Measurements from ENCODE around the gene MYL12B.
A peak's percentile ranks its signal among the peaks of the same experiment; 100 is the strongest.
"Not testable (repeated sequence)": the region's sequence is repeated elsewhere in the genome, so short reads cannot be mapped to it uniquely, and the experiment has no call there.

The MYL12B gene

DNA sequence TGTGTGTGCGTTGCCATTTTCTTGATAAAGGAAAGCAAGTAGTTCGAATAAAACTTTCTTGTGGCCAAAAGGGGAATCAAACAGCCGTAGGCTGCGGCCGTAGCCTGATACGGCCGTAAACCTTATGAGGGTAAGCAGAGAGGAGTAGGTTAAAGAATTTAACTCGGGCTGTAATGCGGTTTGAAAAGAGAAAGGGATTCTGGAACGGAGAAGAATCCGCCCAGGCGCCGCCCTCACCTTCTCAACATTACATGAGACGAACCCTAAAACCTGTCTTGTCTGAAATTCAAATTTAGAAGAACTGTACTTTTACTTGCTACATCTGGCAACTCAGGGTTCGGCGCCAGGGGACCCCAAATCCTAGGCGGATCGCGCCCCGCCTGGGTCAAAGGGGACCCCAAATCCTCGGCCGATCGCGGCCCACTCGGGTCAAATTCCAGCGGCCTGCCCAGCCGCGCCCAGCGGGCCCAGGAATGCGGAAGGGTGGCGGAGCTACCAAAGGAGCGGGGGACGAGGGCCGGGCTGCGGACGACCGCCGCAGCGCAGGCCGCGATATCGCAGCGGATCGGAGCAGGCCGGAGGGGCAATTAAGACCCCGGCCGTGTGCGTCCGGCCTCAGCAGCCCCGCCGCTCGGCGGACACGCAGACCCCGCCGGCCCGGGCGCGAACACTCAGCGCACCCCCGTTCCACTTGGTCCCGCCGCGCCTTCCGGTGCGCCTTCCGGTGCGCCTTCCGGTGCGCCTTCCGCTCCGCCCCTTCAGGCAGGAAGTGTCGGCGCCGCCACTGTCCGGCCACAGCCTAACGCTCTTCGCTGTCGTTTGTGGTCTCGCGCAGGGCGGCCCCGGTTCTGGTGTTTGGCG, at the start of gene MYL12B:
Gene MYL12B, plus strand, starts transcription at position 761 of the 861 bp plus-strand sequence. CDS start 10,766 bp downstream, outside the sequence.
- peak; percentile 81 for DNase-seq

DNA sequence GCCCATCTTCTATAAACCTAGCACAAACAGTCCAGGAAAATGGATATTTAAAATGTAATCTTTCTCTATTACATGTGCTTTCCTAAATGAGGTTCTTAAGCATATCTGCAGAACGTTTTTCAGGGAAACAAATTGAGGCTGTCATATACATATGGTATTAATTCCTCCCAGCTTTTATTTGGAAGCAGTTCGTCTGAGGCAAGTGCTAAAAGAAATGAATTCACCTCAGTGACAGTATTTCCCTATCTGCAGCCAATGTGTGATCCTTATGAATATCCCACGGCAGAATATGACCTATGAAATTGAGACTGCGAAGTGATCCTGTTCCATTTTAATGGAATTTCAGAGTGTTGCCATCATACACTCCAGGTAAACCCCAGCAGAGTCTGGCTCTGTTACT, 49.3 kb upstream of the MYL12B start:
- DNase-seq: no peak

- DNase-seq: no peak
These were observed 48.5 kb upstream of the MYL12B start for GRCh38 chr18:3213300-3214059.

DNA sequence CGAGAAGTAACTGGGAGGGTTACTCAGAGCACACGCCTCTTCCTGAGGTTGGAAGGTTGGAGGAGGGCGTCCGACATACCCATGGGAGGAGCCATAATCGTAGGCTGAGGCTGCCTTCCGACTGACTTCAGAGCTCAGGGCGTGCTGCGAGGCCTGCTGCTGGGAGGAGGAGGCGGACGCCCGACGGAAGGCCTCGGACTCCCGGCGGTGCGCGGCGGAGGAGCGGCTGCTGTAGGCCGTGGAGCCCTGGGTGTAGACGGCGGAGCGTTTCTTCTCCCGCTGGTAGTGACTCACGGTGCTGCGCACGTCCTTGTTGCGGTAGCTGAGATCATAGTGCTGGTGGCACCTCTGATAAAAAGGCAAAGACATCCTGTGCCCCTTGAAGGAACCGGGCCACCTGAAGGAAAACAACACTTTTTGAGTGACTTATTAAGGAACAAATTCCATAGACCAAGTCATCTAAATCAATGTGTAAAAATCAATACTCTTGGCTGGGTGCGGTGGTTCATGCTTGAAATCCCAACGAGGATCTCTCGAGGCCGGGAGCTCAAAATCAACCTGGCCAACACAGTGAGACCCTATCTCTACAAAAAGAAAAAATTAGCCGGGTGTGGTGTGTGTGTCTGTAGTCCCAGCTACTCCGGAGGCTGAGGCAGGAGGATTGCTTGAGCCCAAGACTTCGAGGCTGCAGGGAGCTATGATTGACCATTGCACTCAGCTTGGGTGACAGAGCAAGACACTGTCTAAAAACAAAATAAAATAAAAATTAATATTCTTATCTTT, 46.9 kb upstream of the MYL12B start:
- DNase-seq: no peak

DNA sequence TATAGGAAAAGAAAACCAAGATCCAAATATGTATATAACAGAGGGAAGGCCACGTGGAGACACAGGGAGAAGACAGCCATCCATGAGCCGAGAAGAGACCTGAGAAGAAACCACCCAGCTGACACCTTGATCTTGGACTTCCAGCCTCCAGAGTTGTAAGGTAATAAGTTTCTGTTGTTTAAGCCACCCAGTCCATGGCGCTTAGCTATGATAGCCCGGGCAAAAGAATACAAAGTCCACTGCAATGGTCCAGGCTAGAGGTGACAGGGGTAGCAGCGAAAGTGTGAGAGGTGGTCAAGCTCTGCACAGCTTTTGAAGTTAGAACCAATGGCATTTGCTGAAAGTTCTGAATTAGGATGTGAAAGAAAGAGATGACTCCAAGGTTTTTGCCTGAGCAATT, 44.9 kb upstream of the MYL12B start:
- no peak for DNase-seq

GRCh38 chr18:3217948-3218647, 43.8 kb upstream of the MYL12B start:
- no peak for DNase-seq

GRCh38 chr18:3218819-3219218, 43.1 kb upstream of the MYL12B start:
- no peak for DNase-seq

- peak; percentile 24 for DNase-seq
These were observed 42.7 kb upstream of the MYL12B start for GRCh38 chr18:3219241-3219630.

GRCh38 chr18:3219631-3220335, 42.1 kb upstream of the MYL12B start, which contains the start of gene MYOM1:
MYOM1 (minus strand) TSS chr18:3219968; CDS start chr18:3215223, 4,745 bp downstream.
- DNase-seq: no peak

- not testable (repeated sequence) for DNase-seq
These were observed 41.1 kb upstream of the MYL12B start for GRCh38 chr18:3220868-3221267.

- no peak for DNase-seq
These were observed 40.4 kb upstream of the MYL12B start for GRCh38 chr18:3221496-3221895.

DNA sequence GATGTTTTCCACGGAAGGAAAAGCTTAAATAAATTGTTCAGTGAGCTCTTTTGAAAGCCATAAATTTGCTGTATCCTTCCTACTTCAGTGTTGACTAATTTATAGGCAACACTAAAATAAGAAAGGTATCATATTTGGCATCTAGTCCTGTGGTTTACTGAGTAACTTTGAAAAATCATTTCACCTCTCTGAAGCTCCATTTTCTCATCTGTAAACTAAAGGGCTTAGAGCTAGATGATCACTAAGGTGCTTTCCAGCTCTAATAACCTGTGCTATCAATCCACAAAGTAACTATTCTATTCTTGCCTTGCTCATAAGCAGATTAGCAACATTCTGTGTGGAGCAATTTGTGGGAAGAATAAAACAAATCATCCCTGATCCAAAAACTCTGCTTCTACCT, 38.6 kb upstream of the MYL12B start:
- no peak for DNase-seq

- DNase-seq: no peak
These were observed 37.7 kb upstream of the MYL12B start for GRCh38 chr18:3224223-3224622.

- no peak for DNase-seq
These were observed 36.3 kb upstream of the MYL12B start for GRCh38 chr18:3225588-3225987.

GRCh38 chr18:3226048-3226447, 35.9 kb upstream of the MYL12B start:
- DNase-seq: no peak

GRCh38 chr18:3230401-3231334, 31.3 kb upstream of the MYL12B start:
- no peak for DNase-seq

DNA sequence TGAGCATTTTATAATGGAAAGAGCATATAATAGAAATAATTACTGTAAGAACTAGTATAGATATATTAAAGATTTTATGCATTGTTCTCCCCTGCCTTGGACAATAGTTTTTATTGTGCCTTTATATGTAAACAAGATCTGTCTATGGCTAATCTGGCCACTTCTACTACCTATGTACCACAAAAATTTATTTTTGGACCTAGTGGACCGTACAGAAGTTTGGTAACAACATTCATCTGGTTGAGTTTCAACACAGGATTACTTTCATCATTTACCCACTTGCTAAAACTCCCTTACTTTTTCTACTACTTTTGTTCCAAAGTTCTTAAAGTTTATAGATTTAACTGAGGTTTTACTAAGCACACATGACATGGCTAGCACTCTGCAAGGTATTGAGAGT, 28.9 kb upstream of the MYL12B start:
- DNase-seq: no peak

- no peak for DNase-seq
These were observed 28.3 kb upstream of the MYL12B start for GRCh38 chr18:3233433-3234168.

DNA sequence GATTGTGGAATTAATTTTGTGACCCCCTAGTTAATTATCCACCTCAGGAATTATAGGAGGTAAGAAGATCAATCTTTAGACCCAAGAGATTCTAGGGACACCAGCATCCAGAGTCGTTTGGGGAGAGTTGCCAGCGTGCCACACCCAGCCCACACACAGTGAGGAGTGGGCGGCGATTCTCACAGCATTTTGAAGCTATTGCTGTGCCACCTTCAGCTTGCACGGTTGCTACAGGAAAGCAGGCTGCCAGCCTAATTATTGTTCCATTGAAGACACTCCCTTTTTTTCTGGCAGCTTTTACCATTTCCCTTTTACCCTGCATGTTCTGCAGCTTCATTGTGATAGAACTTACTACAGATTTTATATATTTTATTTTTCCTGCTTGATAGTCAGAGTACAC, 27.5 kb upstream of the MYL12B start:
- no peak for DNase-seq

GRCh38 chr18:3235846-3236245, 26.1 kb upstream of the MYL12B start:
- DNase-seq: no peak
